ENCODE results near the gene JMJD8.

- TF ChIP-seq CTCF (IDR thresholded peaks at IDR 0.05; ENCODE audit: insufficient read depth, low read length, poor library complexity, severe bottlenecking) = no peak
- no peak for TF ChIP-seq EZH2phosphoT487 (conservative IDR thresholded peaks at IDR 0.05; ENCODE audit: low read length)
Observed at GRCh38 chr16:675884-676564, 8.1 kb downstream of the JMJD8 start.

All from SU-DHL-6 (cell line).